Dendritic cell treated with granulocyte-macrophage colony-stimulating factor and Interleukin-4, amounts not matched to agents 40 ng/mL and 50 ng/mL, for 4 days (primary cell): ENCODE measurements around the gene MARS1.
"Not testable (repeated sequence)": the region's sequence is repeated elsewhere in the genome, so short reads cannot be mapped to it uniquely, and the experiment has no call there.

Source experiments
- H3K27ac Mint-ChIP-seq: one replicate; pipeline ENCODE4 v1.8.0; 2022; ENCODE audit warnings: mild to moderate bottlenecking, mixed read lengths
- H3K27me3 Mint-ChIP-seq: one replicate; pipeline ENCODE4 v1.8.0; 2022; ENCODE audit warnings: mild to moderate bottlenecking, mixed read lengths
- H3K36me3 Mint-ChIP-seq: one replicate; pipeline ENCODE4 v1.8.0; 2022; ENCODE audit warnings: low read depth, mixed read lengths
- H3K4me1 Mint-ChIP-seq: one replicate; pipeline ENCODE4 v1.8.0; 2022; ENCODE audit warnings: low read depth, mixed read lengths
- H3K4me3 Mint-ChIP-seq: one replicate; pipeline ENCODE4 v1.8.0; 2022; ENCODE audit warnings: mild to moderate bottlenecking, moderate library complexity, mixed read lengths
- H3K9me3 Mint-ChIP-seq: one replicate; pipeline ENCODE4 v1.8.0; 2022; ENCODE audit warnings: mixed read lengths
- intact Hi-C: fragments of 100-400 bp; cut with micrococcal nuclease; formaldehyde crosslinking; loops from one replicate; pipeline ENCODE4 v1.15.0; 2022

MARS1 gene

DNA sequence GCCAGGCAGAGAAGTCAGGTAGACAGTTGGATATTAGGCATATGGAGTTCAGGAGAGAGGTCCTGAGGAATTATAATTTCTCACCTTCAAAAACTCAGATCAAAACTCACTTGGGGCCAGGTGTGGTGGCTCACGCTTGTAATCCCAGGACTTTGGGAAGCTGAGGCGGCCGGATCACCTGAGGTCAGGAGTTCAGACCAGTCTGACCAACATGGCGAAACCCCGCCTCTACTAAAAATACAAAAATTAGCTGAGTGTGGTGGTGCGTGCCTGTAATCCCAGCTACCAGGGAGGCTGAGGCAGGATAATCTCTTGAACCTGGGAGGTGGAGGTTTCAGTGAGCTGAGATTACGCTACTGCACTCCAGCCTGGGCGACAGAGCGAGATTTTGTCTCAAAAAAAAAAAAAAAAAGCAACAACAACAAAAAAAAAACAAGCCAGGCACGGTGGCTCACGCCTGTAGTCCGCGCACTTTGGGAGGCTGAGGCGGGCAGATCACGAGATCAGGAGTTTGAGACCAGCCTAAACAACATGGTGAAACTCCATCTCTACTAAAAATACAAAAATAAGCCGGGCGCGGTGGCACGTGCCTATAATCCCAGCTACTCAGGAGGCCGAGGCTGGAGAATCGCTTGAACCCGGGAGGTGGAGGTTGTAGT lies 14.6 kb downstream of the MARS1 start:
- H3K27ac Mint-ChIP-seq, H3K9me3 Mint-ChIP-seq, H3K27me3 Mint-ChIP-seq, H3K4me3 Mint-ChIP-seq, intact Hi-C loops, H3K4me1 Mint-ChIP-seq: not testable (repeated sequence)
- H3K36me3 Mint-ChIP-seq, result peaks cover 93% of the 10 kb centered on the region

- H3K4me3 Mint-ChIP-seq, H3K9me3 Mint-ChIP-seq, intact Hi-C loops, H3K4me1 Mint-ChIP-seq, H3K27me3 Mint-ChIP-seq, H3K27ac Mint-ChIP-seq: not testable (repeated sequence)
- H3K36me3 Mint-ChIP-seq, result peaks cover 89% of the 10 kb centered on the region
These were observed 18.7 kb downstream of the MARS1 start for GRCh38 chr12:57506541-57506940.

DNA sequence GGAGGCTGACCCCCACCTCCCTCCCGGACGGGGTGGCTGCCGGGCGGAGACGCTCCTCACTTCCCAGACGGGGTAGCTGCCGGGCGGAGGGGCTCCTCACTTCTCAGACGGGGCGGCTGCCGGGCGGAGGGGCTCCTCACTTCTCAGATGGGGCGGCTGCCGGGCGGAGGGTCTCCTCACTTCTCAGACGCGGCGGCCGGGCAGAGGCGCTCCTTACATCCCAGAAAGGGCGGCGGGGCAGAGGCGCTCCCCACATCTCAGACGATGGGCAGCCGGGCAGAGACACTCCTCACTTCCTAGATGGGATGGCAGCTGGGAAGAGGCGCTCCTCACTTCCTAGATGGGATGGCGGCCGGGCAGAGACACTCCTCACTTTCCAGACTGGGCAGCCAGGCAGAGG lies 19.9 kb downstream of the MARS1 start:
- H3K27ac Mint-ChIP-seq, H3K4me3 Mint-ChIP-seq, H3K27me3 Mint-ChIP-seq, intact Hi-C loops, H3K4me1 Mint-ChIP-seq, H3K9me3 Mint-ChIP-seq: not testable (repeated sequence)
- H3K36me3 Mint-ChIP-seq, result peaks cover 89% of the 10 kb centered on the region

- no peak overlapping the region for H3K27ac Mint-ChIP-seq
- intact Hi-C loops, result no loop called here
- H3K36me3 Mint-ChIP-seq, result peaks cover 89% of the 10 kb centered on the region
- peaks cover 8% of the 10 kb centered on the region for H3K4me1 Mint-ChIP-seq
- H3K4me3 Mint-ChIP-seq, result no peak overlapping the region
- no peaks in the 10 kb centered on the region for H3K9me3 Mint-ChIP-seq
- H3K27me3 Mint-ChIP-seq, result no peaks in the 10 kb centered on the region
These were observed 23.3 kb downstream of the MARS1 start for GRCh38 chr12:57511161-57511560.

DNA sequence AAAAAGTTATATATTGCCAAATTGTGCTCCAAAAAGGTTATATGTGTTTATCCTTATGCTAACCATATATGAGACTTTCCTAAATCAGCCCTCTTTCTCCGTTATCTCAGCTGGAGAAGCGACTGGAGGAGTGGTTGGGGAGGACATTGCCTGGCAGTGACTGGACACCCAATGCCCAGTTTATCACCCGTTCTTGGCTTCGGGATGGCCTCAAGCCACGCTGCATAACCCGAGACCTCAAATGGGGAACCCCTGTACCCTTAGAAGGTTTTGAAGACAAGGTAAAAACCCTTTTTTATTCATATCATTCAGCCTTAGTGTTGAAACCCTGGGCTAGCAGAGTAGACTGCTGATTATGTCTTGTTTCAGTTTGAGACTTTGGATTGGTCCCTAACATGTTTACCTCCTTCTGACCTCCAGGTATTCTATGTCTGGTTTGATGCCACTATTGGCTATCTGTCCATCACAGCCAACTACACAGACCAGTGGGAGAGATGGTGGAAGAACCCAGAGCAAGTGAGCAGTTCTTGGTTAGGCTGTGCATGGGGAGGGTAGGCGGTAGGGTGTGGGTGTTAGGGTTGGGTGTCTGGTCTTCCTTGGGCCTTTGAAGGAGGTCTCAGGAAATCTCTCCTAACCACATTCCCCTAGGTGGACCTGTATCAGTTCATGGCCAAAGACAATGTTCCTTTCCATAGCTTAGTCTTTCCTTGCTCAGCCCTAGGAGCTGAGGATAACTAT lies 23.9 kb downstream of the MARS1 start:
- no peaks in the 10 kb centered on the region for H3K27me3 Mint-ChIP-seq
- H3K36me3 Mint-ChIP-seq, result peaks cover 89% of the 10 kb centered on the region
- H3K27ac Mint-ChIP-seq, result no peak overlapping the region
- H3K4me3 Mint-ChIP-seq, result no peak overlapping the region
- intact Hi-C loops, result no loop called here
- peaks cover 10% of the 10 kb centered on the region for H3K4me1 Mint-ChIP-seq
- H3K9me3 Mint-ChIP-seq, result no peaks in the 10 kb centered on the region

DNA sequence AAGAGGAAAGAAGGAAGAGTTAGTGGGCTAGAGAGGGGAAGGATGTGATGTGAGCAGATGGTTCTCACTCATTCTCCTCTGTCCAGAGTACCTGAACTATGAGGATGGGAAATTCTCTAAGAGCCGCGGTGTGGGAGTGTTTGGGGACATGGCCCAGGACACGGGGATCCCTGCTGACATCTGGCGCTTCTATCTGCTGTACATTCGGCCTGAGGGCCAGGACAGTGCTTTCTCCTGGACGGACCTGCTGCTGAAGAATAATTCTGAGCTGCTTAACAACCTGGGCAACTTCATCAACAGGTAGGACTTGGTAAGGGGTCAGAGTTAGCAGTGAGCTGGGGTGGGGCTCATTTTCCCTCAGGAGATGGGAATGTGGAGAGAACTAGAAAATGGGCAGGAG lies 24.8 kb downstream of the MARS1 start:
- no peak overlapping the region for H3K27ac Mint-ChIP-seq
- H3K9me3 Mint-ChIP-seq, result no peaks in the 10 kb centered on the region
- no peaks in the 10 kb centered on the region for H3K27me3 Mint-ChIP-seq
- peaks cover 18% of the 10 kb centered on the region for H3K4me1 Mint-ChIP-seq
- intact Hi-C loops, result no loop called here
- H3K36me3 Mint-ChIP-seq, result peaks cover 97% of the 10 kb centered on the region
- H3K4me3 Mint-ChIP-seq, result no peak overlapping the region

DNA sequence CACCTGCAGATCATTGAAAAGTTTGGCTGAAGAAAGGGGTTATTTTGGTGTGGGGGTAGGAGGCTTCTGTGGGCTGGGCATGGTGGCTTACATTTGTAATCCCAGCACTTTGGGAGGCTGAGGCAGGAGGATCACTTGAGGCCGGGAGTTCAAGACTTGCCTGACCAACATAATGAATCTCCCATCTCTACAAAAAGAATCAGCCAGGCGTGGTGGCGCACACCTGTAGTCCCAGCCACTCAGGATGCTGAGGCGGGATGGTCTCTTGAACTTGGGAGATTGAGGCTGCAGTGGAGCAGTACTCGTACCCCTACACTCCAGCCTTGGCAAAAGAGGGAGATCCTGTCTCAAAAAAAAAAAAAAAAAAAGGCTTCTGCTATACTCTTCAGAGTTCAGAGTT lies 25.4 kb downstream of the MARS1 start:
- H3K4me1 Mint-ChIP-seq, result peaks cover 22% of the 10 kb centered on the region
- no peaks in the 10 kb centered on the region for H3K27me3 Mint-ChIP-seq
- H3K36me3 Mint-ChIP-seq, result peaks cover 97% of the 10 kb centered on the region
- no peak overlapping the region for H3K4me3 Mint-ChIP-seq
- intact Hi-C loops, result no loop called here
- H3K9me3 Mint-ChIP-seq, result no peaks in the 10 kb centered on the region
- no peak overlapping the region for H3K27ac Mint-ChIP-seq

GRCh38 chr12:57513677-57514076 lies 25.8 kb downstream of the MARS1 start:
- H3K4me1 Mint-ChIP-seq, result peaks cover 26% of the 10 kb centered on the region
- H3K9me3 Mint-ChIP-seq, H3K27ac Mint-ChIP-seq, H3K4me3 Mint-ChIP-seq, H3K27me3 Mint-ChIP-seq, intact Hi-C loops: not testable (repeated sequence)
- peaks cover 97% of the 10 kb centered on the region for H3K36me3 Mint-ChIP-seq

DNA sequence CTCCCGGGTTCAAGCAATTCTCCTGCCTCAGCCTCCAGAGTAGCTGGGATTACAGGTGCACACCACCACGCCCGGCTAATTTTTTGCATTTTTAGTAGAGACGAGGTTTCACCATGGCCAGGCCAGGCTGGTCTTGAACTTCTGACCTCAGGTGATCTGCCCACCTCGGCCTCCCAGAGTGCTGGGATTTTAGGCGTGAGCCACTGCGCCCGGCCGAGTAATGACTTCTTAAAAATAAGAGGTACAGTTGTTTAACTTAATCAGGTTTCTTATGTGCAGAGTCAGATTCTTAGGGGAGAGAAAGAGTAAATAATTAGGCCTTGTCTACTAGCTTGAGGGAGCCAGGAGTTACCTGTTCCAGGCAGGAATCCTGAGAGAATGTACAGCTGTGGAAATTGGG lies 26.4 kb downstream of the MARS1 start:
- intact Hi-C loops, H3K27me3 Mint-ChIP-seq, H3K9me3 Mint-ChIP-seq, H3K4me3 Mint-ChIP-seq, H3K27ac Mint-ChIP-seq: not testable (repeated sequence)
- Mint-ChIP-seq H3K4me1 (peaks cover 32% of the 10 kb centered on the region), H3K36me3 (peaks cover 97% of the 10 kb centered on the region)

- Mint-ChIP-seq H3K27ac (no peak overlapping the region), H3K36me3 (peaks cover 97% of the 10 kb centered on the region)
- intact Hi-C loops, result no loop called here
These were observed 27.0 kb downstream of the MARS1 start for GRCh38 chr12:57514720-57515407.

DNA sequence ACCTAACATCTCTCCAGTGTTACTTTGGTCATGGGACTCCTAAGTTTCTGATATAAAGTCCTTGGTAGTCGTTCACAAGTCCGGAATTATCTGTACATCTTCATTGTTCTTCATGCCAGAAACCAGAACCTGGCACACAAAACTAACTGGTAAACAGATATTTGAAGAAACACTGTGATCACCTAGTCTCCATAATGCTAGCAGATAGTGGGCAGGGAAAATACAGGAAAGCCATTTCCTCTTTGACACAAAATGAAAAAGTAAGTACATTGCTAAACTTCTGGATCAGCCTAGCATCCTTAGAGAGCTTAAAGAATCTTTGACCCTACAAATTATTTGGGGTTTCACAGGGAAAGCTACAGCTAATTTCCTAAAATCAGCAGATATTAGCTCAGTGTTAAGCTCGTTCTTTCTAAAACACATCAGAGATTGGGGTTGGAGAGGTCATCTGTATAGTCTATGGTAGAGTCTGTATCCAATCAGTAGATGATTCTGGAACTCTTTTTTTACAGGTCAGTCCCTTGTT lies 27.6 kb downstream of the MARS1 start:
- Mint-ChIP-seq H3K36me3 (peaks cover 100% of the 10 kb centered on the region), H3K9me3 (no peaks in the 10 kb centered on the region)
- intact Hi-C loops, result no loop called here

More at GRCh38 chr12:57514720-57515407, 27.0 kb downstream of the MARS1 start:
- Mint-ChIP-seq H3K27me3 (no peaks in the 10 kb centered on the region), H3K4me1 (peaks cover 36% of the 10 kb centered on the region), H3K9me3 (no peaks in the 10 kb centered on the region), H3K4me3 (no peak overlapping the region)

GRCh38 chr12:57515934-57516541 lies 28.2 kb downstream of the MARS1 start:
- Mint-ChIP-seq H3K36me3 (peaks cover 94% of the 10 kb centered on the region), H3K4me1 (peaks cover 39% of the 10 kb centered on the region), H3K4me3 (no peak overlapping the region), H3K9me3 (no peaks in the 10 kb centered on the region), H3K27ac (no peak overlapping the region), H3K27me3 (no peaks in the 10 kb centered on the region)
- intact Hi-C loops, result no loop called here

More for the DNA sequence above, 27.6 kb downstream of the MARS1 start:
- H3K27ac Mint-ChIP-seq, result no peak overlapping the region
- no peak overlapping the region for H3K4me3 Mint-ChIP-seq
- no peaks in the 10 kb centered on the region for H3K27me3 Mint-ChIP-seq
- H3K4me1 Mint-ChIP-seq, result peaks cover 36% of the 10 kb centered on the region

DNA sequence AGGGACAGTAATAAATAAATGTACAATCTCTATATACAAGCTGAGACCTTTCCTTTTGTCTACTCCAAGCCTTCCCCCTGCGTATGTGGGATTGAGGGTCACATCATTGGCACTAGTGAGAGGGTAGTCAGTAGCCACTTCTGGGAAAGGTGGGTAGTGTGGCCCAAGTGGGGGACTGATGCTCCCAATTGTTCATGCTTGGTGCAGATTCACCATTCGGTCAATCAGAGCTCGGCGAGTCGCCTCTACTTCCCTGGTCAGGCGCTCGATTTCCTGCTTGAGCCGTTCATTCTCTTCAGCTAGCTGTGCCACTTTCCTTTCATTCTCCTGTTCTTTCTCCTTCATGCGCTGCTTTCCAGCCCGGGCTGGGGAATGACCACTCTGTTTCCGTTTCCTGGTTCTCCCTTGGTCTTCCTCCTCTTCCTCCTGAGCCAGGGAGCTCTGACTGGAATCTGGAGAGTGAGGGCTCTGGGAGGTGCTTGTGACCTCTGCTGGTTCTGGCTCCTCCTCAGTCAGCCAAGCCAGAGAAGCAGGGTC lies 28.8 kb downstream of the MARS1 start:
- Mint-ChIP-seq H3K27me3 (no peaks in the 10 kb centered on the region), H3K4me1 (peaks cover 46% of the 10 kb centered on the region), H3K9me3 (no peaks in the 10 kb centered on the region), H3K4me3 (no peak overlapping the region), H3K36me3 (peaks cover 88% of the 10 kb centered on the region), H3K27ac (peak overlapping the region; percentile 40)
- intact Hi-C loops, result no loop called here

DNA sequence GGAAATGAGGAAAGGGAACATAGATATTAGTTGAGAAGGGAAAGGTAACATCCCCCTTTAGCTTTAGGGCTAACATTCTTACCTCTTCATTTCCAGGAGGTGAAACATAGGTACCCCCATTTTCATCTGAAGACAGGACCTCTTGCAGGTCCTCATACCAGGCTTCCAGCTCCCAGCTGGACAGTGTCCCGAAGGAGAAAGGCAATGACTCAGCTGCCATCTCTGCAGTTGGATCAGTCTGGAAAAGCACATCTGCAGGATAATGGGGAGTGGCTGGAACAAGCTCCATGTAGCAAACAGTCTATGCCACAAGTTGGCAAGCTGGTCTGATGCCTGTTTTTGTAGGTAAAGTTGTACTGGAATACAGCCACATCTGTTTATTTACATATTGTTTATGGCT lies 29.3 kb downstream of the MARS1 start:
- intact Hi-C loops, result no loop called here
- peaks cover 83% of the 10 kb centered on the region for H3K36me3 Mint-ChIP-seq

More for the DNA sequence above, 29.3 kb downstream of the MARS1 start:
- Mint-ChIP-seq H3K27me3 (no peaks in the 10 kb centered on the region), H3K4me1 (peaks cover 51% of the 10 kb centered on the region), H3K4me3 (no peak overlapping the region), H3K27ac (peak overlapping the region; percentile 40), H3K9me3 (no peaks in the 10 kb centered on the region)
